Spleen (tissue), 7 donors: ENCODE data around the gene MBOAT2.

Source experiments
- CTCF ChIP-seq, 11 experiments: fragments of 200-600 bp in 7 of 11; fragments of 450-650 bp in 4 of 11; sonication (generic) in 4 of 11; IDR thresholded peaks in 8 of 11; conservative IDR thresholded peaks in 3 of 11; 1 replicate in 7 of 11; 2 replicates in 4 of 11; pipeline versions ENCODE4 v1.4.0 to v1.8.0; 2016 to 2021; ENCODE audit warnings: antibody characterized with exemption in 11 of 11, inconsistent platforms in 4 of 11, mild to moderate bottlenecking in 1 of 11
- POLR2A ChIP-seq, 3 donors: fragments of 450-650 bp; IDR thresholded peaks; one replicate each; pipeline ENCODE4 v1.5.1; 2017; ENCODE audit warnings: antibody characterized with exemption in 3 of 3, mild to moderate bottlenecking in 1 of 3
- POLR2AphosphoS5 ChIP-seq, 3 donors: sonication (generic); formaldehyde crosslinking; IDR thresholded peaks; one replicate each; pipeline ENCODE4 v1.5.1; 2017; ENCODE audit warnings: antibody characterized with exemption in 3 of 3
- donor health status: DM: no; HTN: no; CAD: no; lungs with moderate emphysema.
- donor health status: DM: no; HTN: no; CAD: no.
- donor health status: DM: no; HTN: no; CAD: no.

GRCh38 chr2:8831516-8831915, 172.0 kb downstream of the MBOAT2 start:
- no peak for TF ChIP-seq POLR2A (IDR thresholded peaks at IDR 0.05)
- no peak for TF ChIP-seq CTCF (IDR thresholded peaks at IDR 0.05 in 8 of 11, conservative IDR thresholded peaks at IDR 0.05 in 3 of 11)
- no peak for TF ChIP-seq POLR2AphosphoS5 (IDR thresholded peaks at IDR 0.05)
